HepG2 (cell line): ENCODE measurements around the gene THAP3.

Source experiments
- HIVEP1 ChIP-seq: sonication (generic); formaldehyde crosslinking; IDR thresholded peaks from 2 replicates; pipeline ENCODE4 v1.4.0; 2020; ENCODE audit warnings: mild to moderate bottlenecking, missing genetic modification reagents
- STAT5B ChIP-seq: sonication (generic); formaldehyde crosslinking; IDR thresholded peaks from 2 replicates; pipeline ENCODE4 v1.4.0; 2020; ENCODE audit warnings: missing genetic modification reagents
- TF ChIP-seq, protein P1 (sequence below): sonication (generic); formaldehyde crosslinking; IDR thresholded peaks from 2 replicates; pipeline ENCODE4 v1.5.0; 2020; ENCODE audit warnings: mild to moderate bottlenecking, missing genetic modification reagents, moderate library complexity

DNA sequence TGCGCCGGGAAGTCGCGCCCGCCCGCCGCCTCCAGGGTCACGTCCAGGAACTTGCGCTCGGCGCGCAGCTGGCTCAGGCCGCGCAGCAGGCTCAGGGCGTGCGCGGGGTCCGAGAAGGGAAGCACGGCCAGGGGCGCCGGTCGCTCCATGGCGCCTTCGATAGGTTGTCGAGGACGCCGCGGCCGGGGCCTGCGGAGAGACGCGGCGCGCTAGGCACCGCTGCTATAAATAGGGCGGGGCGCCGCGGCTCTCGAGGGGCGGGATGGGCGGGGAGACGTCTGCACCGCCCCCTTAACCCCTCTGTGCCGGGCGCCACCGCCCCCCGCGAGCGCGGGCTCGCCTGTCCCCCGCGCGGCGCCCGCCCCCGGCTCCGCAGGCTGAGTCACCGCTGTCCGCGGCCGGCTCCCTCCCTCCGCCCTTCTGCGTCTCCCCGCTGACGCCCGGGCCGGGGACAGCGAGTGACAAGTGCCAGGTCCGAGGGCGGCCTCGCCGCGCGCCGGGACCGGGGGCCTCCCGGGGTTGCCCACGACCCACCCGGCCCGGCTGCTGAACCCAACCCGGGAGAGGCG is 21.9 kb upstream of the THAP3 start, which contains the start of gene KLHL21:
- TF ChIP-seq HIVEP1 (no peak), STAT5B (CRISPR knock-in tag) (no peak)
- TF ChIP-seq, protein P1, sequence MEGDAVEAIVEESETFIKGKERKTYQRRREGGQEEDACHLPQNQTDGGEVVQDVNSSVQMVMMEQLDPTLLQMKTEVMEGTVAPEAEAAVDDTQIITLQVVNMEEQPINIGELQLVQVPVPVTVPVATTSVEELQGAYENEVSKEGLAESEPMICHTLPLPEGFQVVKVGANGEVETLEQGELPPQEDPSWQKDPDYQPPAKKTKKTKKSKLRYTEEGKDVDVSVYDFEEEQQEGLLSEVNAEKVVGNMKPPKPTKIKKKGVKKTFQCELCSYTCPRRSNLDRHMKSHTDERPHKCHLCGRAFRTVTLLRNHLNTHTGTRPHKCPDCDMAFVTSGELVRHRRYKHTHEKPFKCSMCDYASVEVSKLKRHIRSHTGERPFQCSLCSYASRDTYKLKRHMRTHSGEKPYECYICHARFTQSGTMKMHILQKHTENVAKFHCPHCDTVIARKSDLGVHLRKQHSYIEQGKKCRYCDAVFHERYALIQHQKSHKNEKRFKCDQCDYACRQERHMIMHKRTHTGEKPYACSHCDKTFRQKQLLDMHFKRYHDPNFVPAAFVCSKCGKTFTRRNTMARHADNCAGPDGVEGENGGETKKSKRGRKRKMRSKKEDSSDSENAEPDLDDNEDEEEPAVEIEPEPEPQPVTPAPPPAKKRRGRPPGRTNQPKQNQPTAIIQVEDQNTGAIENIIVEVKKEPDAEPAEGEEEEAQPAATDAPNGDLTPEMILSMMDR = no peak
